CD4-positive, alpha-beta T cell treated with Interferon gamma for 1 hour (primary cell): ENCODE results near the gene UGT2B17.
"Not testable (repeated sequence)": the region's sequence is repeated elsewhere in the genome, so short reads cannot be mapped to it uniquely, and the experiment has no call there.

Experiments used
- DNase-seq: peaks from one replicate; pipeline ENCODE4 v3.0.0-alpha.2; 2020

UGT2B17 gene

DNA sequence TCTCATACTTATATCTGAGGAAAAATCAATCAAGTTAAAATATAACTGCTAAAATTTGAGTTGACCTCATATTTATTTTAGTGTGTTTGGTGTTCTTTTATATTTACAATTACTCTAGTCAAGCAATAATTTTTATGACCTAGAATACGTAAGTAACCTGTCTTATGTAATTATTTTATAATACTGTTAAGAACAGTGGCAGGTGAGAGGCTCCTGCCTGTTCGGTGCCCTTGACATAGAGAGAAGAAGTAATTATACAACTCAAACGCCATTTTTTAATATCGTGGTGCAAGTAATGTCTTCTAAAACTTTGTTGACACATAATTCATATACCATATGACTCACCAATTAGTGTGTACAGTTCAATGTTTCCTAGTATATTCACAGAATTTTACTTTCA lies 7.6 kb downstream of the UGT2B17 start:
- not testable (repeated sequence) for DNase-seq

- not testable (repeated sequence) for DNase-seq
Observed at GRCh38 chr4:68566364-68566763, 9.8 kb downstream of the UGT2B17 start.

DNA sequence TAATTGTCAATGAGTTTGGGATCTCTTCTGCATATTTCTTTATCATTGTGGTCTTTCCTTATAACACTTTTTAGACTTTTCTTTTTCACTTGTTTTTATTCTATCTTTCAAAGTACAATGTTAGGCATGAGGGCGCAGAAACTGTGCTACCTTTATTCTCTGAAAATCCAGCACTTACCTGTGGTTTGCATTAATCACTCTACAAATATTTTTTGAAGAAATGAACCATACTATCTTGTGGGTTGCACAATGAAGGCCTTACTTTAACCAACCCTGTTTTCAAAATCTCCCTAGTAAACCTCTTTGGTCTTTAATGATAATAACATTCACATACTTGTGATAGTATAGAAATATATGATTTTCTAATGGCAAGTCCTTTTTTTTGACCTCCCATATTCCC lies 11.0 kb downstream of the UGT2B17 start:
- DNase-seq, result not testable (repeated sequence)

DNA sequence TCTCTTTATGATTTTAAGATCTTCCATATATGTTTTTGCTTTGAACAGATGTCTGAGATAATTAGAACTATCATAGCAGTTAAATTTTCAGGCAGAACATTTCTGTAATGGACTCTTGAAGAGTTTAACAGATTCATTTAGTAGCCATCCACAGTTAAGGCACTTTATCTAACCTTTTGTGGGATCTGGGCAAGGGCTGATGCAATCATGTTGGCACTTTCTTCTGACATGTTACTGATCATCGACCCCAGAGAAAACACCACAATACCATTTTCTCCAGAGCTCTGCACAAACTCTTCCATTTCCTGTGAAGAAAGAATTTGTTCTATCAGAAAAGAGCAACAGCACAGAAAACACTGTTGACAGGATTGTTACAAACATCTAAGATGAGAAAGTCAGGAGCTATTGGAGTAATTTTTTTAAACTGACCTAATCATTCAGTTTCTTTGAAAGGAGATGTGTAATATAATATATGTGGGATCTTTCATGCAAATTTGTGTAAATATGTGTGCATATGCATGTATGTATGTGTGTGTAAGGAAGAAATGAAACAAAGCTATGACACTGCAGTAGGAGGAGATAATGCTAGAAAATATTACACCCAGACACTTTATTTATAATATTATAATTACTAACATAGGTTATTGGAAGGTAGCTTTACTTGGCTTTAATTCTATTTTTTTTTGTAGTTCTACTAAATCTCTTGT lies 15.6 kb downstream of the UGT2B17 start:
- not testable (repeated sequence) for DNase-seq

- DNase-seq, result not testable (repeated sequence)
Observed at GRCh38 chr4:68553830-68554229, 22.3 kb downstream of the UGT2B17 start.

- not testable (repeated sequence) for DNase-seq
Observed at GRCh38 chr4:68552818-68553811, 23.0 kb downstream of the UGT2B17 start.

GRCh38 chr4:68542742-68543141 lies 33.4 kb downstream of the UGT2B17 start:
- DNase-seq, result not testable (repeated sequence)

- DNase-seq, result no peak
Observed at GRCh38 chr4:68536375-68536774, 39.7 kb downstream of the UGT2B17 start.

DNA sequence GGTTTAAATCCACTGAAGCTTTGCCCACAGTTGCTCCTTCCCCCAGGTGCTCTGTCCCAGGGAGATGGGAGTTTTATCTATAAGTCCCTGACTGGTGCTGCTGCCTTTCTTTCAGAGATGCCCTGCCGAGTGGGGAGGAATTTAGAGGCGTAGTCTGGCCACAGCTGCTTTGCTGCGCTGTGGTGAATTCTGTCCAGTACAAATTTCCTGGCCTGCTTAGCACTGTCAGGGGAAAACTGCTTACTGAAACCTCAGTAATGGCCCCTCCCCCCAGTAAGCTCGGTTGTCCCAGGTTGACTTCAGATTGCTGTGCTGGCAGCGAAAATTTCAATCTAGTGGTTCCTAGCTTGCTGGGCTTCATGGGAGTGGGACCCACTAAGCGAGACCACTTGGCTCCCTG lies 40.1 kb downstream of the UGT2B17 start:
- DNase-seq, result no peak

- not testable (repeated sequence) for DNase-seq
Observed at GRCh38 chr4:68522232-68522631, 53.9 kb downstream of the UGT2B17 start.

DNA sequence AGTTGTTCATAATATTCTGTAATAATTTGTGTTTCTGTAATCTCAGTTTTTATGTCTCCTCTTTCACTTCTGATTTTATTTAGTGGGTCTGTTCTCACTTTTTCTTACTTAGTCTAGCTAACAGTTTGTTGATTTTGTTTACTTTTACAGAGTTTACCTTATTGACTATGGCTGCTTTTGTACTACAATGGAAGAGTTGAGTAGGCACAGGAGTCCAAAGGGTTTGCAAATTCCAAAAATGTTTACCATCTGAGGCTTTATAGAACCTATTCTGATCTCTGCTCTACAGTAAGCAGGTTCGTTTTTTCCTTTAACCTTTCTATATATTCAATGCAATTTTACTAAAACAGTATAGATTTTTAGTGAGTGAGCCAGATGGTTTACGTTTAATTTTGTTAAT lies 55.1 kb downstream of the UGT2B17 start:
- DNase-seq, result no peak

- no peak for DNase-seq
Observed at GRCh38 chr4:68518889-68519288, 57.2 kb downstream of the UGT2B17 start.

DNA sequence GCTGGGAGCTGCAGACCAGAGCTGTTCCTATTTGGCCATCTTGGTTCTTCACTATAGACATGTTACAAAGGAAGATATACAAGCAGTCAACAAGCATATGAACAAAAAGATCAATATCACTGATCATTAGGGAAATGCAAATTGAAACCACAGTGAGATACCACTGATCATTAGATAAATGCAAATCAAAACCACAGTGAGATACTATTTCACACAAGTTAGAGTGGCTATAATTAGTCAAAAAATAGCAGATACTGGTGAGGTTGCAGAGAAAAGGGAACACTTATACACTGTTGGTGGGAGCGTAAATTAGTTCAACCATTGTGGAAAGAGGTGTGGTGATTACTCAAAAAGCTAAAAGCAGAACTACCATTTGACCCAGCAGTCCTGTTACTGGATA lies 70.7 kb downstream of the UGT2B17 start:
- DNase-seq, result not testable (repeated sequence)

GRCh38 chr4:68504836-68505235 lies 71.3 kb downstream of the UGT2B17 start:
- not testable (repeated sequence) for DNase-seq

DNA sequence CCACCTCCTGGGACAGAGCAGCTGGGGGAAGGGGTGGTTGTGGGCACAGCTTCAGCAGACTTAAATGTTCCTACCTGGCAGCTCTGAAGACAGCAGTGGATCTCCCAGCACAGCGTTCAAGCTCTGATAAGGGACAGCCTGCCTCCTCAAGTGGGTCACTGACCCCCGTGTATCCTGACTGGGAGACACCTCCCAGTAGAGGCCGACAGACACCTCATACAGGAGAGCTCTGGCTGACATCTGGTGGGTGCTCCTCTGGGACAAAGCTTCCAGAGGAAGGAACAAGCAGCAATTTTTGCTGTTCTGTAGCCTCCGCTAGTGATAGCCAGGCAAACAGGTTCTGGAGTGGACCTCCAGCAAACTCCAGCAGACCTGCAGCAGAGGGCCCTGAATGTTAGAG lies 72.7 kb downstream of the UGT2B17 start:
- DNase-seq, result not testable (repeated sequence)

GRCh38 chr4:68499021-68499420 lies 77.1 kb downstream of the UGT2B17 start:
- no peak for DNase-seq

GRCh38 chr4:68498413-68499007 lies 77.6 kb downstream of the UGT2B17 start:
- peak; percentile 25 for DNase-seq

DNA sequence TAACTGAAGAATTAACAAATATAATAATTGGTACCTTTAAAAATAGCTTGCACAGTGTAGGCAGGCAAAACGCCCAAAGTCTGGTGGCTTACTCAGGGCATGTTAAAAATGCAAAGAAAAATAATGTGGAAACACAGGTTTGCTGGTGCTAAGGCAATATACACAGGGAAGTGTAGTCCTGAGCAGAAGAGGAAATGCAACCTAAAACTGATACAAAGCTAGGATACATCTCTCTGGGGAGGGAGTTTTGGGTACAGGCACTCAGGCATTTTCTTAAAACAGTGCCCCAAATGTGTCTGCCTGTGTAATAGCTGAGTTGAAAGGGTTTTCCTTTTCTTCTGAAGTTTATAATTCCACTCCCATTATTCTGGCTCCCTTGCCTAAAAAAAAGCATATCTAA lies 81.4 kb downstream of the UGT2B17 start:
- no peak for DNase-seq

- no peak for DNase-seq
Observed at GRCh38 chr4:68490826-68491457, 85.2 kb downstream of the UGT2B17 start.

DNA sequence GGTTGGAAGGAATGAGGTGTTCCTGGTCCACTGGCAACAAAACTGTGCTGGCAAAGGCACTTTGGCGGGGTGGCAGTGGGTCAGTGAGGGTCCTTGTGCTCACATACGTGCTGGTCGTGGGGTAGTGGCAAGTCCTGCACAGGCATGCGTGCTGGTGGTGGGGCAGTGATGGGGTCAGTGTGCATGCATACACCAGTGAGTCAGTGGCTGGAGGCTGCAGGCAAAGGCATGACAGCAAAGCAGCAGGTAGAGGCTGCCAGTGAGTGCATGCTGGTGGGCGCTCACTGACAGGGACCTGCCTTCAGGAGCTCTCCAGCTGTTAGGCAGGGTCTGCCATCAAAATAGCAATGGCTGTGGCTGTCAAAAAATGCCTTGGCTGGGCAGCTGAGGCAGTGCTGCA lies 86.8 kb downstream of the UGT2B17 start:
- no peak for DNase-seq
